HG02678 (cell line): ENCODE results near the gene NME2.

ENCODE experiments used
- ATAC-seq: cut with Tn5 transposase; IDR thresholded peaks from one replicate; pipeline ENCODE4 v1.9.1; 2021; ENCODE audit warnings: mild to moderate bottlenecking, moderate library complexity; ENCODE audit not compliant: unreplicated experiment

NME2 gene

DNA sequence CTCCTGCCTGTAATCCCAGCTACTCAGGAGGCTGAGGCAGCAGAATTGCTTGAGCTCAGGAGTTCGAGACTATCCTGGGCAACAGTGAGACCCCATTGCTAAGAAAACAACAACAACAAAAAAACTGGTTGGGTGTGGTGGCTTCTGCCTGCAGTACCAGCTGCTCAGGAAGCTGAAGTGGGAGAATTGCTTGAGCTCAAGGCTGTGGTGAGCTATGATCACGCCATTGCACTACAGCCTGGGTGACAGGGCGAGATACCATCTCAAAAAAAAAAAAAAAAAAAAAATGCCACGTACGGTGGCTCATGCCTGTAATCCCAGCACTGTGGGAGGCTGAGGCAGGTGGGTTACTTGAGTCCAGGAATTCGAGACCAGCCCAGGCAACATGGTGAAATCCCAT is 34.1 kb downstream of the NME2 start:
- no peak for ATAC-seq

GRCh38 chr17:51200846-51201245 is 34.6 kb downstream of the NME2 start:
- no peak for ATAC-seq

DNA sequence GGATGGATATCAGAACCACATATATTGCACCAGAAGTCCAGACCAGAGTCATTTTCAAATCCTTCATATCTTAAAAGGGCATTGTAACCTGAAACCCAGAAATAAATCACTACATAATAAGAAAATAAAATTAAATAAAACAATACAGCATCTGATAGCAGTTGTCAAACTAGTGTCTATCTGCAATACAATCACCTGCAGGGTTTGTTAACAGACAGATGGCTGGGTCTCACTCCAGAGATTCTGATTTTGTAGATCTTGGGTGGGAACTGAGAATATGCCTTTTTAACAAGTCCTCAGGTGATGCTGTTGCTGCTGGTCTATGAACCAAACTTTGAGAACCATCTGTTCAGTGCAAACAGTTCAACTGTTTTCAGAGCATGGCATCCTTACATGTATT is 37.6 kb downstream of the NME2 start:
- no peak for ATAC-seq

- no peak for ATAC-seq
Observed at GRCh38 chr17:51214920-51215319, 48.7 kb downstream of the NME2 start.

- no peak for ATAC-seq
Observed at GRCh38 chr17:51217946-51218345, 51.7 kb downstream of the NME2 start.

- ATAC-seq = no peak
Observed at GRCh38 chr17:51221322-51221721, 55.1 kb downstream of the NME2 start.
